HepG2 (cell line): Measurements from ENCODE around the gene IFT27.

ENCODE experiments used
- KAT7 ChIP-seq: IDR thresholded peaks from 2 replicates; pipeline ENCODE4 v1.6.1; 2018; ENCODE audit warnings: borderline replicate concordance, missing compliant biosample characterization
- NKX3-1 ChIP-seq: sonication (generic); formaldehyde crosslinking; IDR thresholded peaks from 2 replicates; pipeline ENCODE4 v1.5.0; 2020; ENCODE audit warnings: missing genetic modification reagents
- TF ChIP-seq, protein P1 (sequence below), 2 experiments: sonication (generic) in 1 of 2; formaldehyde crosslinking in 1 of 2; IDR thresholded peaks; 2 replicates each; pipeline versions ENCODE4 v1.4.0 to v1.6.1; 2018 to 2020; ENCODE audit warnings: missing genetic modification reagents in 2 of 2, borderline replicate concordance in 1 of 2, low read depth in 1 of 2, mild to moderate bottlenecking in 1 of 2, missing biosample characterization in 1 of 2

GRCh38 chr22:36756031-36756430 is 19.9 kb downstream of the IFT27 start:
- no peak for TF ChIP-seq KAT7 (CRISPR knock-in tag)
- no peak for TF ChIP-seq NKX3-1 (CRISPR knock-in tag)
- TF ChIP-seq, protein P1, sequence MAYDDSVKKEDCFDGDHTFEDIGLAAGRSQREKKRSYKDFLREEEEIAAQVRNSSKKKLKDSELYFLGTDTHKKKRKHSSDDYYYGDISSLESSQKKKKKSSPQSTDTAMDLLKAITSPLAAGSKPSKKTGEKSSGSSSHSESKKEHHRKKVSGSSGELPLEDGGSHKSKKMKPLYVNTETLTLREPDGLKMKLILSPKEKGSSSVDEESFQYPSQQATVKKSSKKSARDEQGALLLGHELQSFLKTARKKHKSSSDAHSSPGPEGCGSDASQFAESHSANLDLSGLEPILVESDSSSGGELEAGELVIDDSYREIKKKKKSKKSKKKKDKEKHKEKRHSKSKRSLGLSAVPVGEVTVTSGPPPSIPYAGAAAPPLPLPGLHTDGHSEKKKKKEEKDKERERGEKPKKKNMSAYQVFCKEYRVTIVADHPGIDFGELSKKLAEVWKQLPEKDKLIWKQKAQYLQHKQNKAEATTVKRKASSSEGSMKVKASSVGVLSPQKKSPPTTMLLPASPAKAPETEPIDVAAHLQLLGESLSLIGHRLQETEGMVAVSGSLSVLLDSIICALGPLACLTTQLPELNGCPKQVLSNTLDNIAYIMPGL (CRISPR knock-in tag; IDR thresholded peaks at IDR 0.05; ENCODE audit: borderline replicate concordance in 1 of 2, low read depth in 1 of 2): no peak
